ENCODE measurements around the gene BRD3OS.
A peak's percentile ranks its signal among the peaks of the same experiment; 100 is the strongest.

BRD3OS gene

DNA sequence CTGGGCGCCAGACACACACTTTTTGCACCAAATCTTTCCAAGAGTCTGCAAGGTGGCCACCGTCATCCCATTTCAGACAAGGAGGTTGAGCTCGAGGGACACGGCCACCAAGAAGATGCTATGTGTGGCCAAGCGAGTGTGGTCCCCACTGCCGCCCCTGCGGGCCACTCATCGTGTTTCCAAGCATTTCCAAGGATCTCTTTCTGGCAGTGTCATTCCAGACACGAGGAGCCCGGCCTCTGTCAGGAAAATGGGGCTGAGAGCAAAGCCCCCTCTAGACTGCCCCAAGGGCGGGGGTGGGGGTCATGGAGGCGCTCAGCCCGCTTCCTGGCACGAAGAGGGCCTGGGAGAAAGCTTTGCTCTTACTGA lies 43.7 kb upstream of the BRD3OS start:
- H3K36me3 Mint-ChIP-seq (ENCODE audit: low read depth), result no peaks in the 10 kb centered on the region
- H3K4me1 Mint-ChIP-seq, result peaks cover 76% of the 10 kb centered on the region
- no peak for TF ChIP-seq CTCF (IDR thresholded peaks at IDR 0.05)
- no peak overlapping the region for H3K4me3 Mint-ChIP-seq
- DNase-seq, result no peak
- H3K27ac Mint-ChIP-seq, result no peak overlapping the region
- peaks cover 3% of the 10 kb centered on the region for H3K27me3 Mint-ChIP-seq (ENCODE audit: low read depth, poor library complexity)
- no peaks in the 10 kb centered on the region for H3K9me3 Mint-ChIP-seq

GRCh38 chr9:133981958-133982681 lies 43.2 kb upstream of the BRD3OS start:
- no peaks in the 10 kb centered on the region for H3K9me3 Mint-ChIP-seq
- peaks cover 3% of the 10 kb centered on the region for H3K27me3 Mint-ChIP-seq (ENCODE audit: low read depth, poor library complexity)
- H3K4me3 Mint-ChIP-seq, result no peak overlapping the region
- no peak for TF ChIP-seq CTCF (IDR thresholded peaks at IDR 0.05)
- DNase-seq, result no peak
- no peak overlapping the region for H3K27ac Mint-ChIP-seq
- H3K36me3 Mint-ChIP-seq (ENCODE audit: low read depth), result no peaks in the 10 kb centered on the region
- H3K4me1 Mint-ChIP-seq, result peaks cover 79% of the 10 kb centered on the region

GRCh38 chr9:133982971-133983720 lies 42.1 kb upstream of the BRD3OS start:
- H3K36me3 Mint-ChIP-seq (ENCODE audit: low read depth), result no peaks in the 10 kb centered on the region
- H3K27me3 Mint-ChIP-seq (ENCODE audit: low read depth, poor library complexity), result peaks cover 3% of the 10 kb centered on the region
- DNase-seq, result no peak
- TF ChIP-seq CTCF (IDR thresholded peaks at IDR 0.05), result no peak
- H3K4me3 Mint-ChIP-seq, result no peak overlapping the region
- H3K4me1 Mint-ChIP-seq, result peaks cover 79% of the 10 kb centered on the region
- H3K9me3 Mint-ChIP-seq, result no peaks in the 10 kb centered on the region
- peak overlapping the region; percentile 90 for H3K27ac Mint-ChIP-seq

GRCh38 chr9:133986061-133986460 lies 39.2 kb upstream of the BRD3OS start:
- Mint-ChIP-seq H3K4me3 (no peak overlapping the region), H3K27me3 (ENCODE audit: low read depth, poor library complexity) (peaks cover 3% of the 10 kb centered on the region), H3K4me1 (peaks cover 69% of the 10 kb centered on the region), H3K9me3 (no peaks in the 10 kb centered on the region), H3K27ac (no peak overlapping the region), H3K36me3 (ENCODE audit: low read depth) (no peaks in the 10 kb centered on the region)
- no peak for TF ChIP-seq CTCF (IDR thresholded peaks at IDR 0.05)
- DNase-seq, result no peak

DNA sequence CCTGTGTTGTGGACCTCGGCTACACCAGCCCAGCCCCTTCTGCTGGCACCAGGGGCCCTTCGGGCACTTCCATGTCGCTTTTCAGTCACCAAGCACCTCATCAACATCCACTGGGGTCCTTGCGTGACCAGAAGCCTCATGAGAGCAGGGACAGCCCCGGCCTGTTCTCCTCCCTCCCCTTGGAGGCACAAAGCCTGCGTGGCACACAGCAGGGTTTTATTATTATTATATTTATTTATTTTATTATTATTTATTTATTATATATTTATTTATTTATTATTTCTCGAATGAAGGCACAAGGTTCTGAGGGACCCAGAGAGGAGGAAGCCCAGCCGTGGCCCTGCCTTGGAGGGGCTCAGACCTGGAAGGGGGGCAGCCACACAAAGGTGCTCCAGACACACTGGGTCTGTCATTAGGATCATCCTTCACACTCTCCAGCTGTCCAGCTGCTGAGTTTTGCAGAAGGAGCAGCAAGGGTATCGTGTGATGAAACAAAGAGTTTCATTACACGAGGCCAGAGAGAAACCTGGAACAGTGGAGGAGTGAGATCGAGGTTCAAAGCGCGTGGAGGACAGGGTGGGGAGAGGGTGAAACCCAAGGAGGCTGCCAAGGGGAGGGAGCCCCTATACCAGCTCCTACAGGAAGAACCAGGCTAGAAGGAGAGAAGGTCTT lies 38.4 kb upstream of the BRD3OS start:
- Mint-ChIP-seq H3K9me3 (no peaks in the 10 kb centered on the region), H3K4me3 (no peak overlapping the region), H3K27ac (no peak overlapping the region), H3K4me1 (peaks cover 63% of the 10 kb centered on the region), H3K27me3 (ENCODE audit: low read depth, poor library complexity) (peaks cover 3% of the 10 kb centered on the region), H3K36me3 (ENCODE audit: low read depth) (no peaks in the 10 kb centered on the region)
- no peak for TF ChIP-seq CTCF (IDR thresholded peaks at IDR 0.05)
- DNase-seq, result no peak

All from nephron progenitor cell (in vitro differentiated cells).